Astrocyte of the spinal cord (primary cell): ENCODE results near the gene CSRP2.

Source experiments
- DNase-seq: peaks from one replicate; pipeline ENCODE4 v3.0.0; 2011; ENCODE audit warnings: low read depth, low spot score
- H3K4me3 ChIP-seq: 2 replicates; pipeline ENCODE4 v1.5.1; 2011; ENCODE audit warnings: low read depth, mild to moderate bottlenecking, low read length, moderate library complexity
- CTCF ChIP-seq: IDR thresholded peaks from 2 replicates; pipeline ENCODE4 v1.5.1; 2012; ENCODE audit warnings: low read depth, mild to moderate bottlenecking, low read length, inconsistent platforms
- in situ Hi-C: cut with HindIII; loops from 2 replicates; pipeline ENCODE4 v1.10.0; 2017; ENCODE audit warnings: low sequenced_read_pairs

The CSRP2 gene

GRCh38 chr12:76920172-76921099, 41.6 kb upstream of the CSRP2 start:
- no peak overlapping the region for H3K4me3 ChIP-seq
- in situ Hi-C loops = no loop called here
- no peak for DNase-seq
- no peak for TF ChIP-seq CTCF

- TF ChIP-seq CTCF = no peak
- DNase-seq = no peak
- no peak overlapping the region for H3K4me3 ChIP-seq
- in situ Hi-C loops = no loop called here
These were observed 40.8 kb upstream of the CSRP2 start for GRCh38 chr12:76919383-76920171.

GRCh38 chr12:76916170-76916540, 37.3 kb upstream of the CSRP2 start:
- H3K4me3 ChIP-seq = no peak overlapping the region
- no peak for DNase-seq
- in situ Hi-C loops = no loop called here
- TF ChIP-seq CTCF = no peak

- TF ChIP-seq CTCF = no peak
- H3K4me3 ChIP-seq = no peak overlapping the region
- in situ Hi-C loops = no loop called here
- no peak for DNase-seq
These were observed 36.7 kb upstream of the CSRP2 start for GRCh38 chr12:76915361-76916169.

- H3K4me3 ChIP-seq = no peak overlapping the region
- in situ Hi-C loops = no loop called here
- TF ChIP-seq CTCF = no peak
- DNase-seq = no peak
These were observed 35.5 kb upstream of the CSRP2 start for GRCh38 chr12:76914102-76914859.
